DND-41 (cell line): ENCODE results near the gene JMJD6.

ENCODE experiments used
- ATAC-seq: fragments of 200-7000 bp; cut with Tn5 transposase; 3 replicates; pipeline ENCODE4 v1.9.1; 2021; ENCODE audit warnings: low read depth; ENCODE audit not compliant: insufficient read depth
- DNase-seq: peaks from one replicate; pipeline ENCODE4 v3.0.0-alpha.2; 2020
- H2AFZ ChIP-seq: 2 replicates; pipeline ENCODE4 v1.6.0; 2012; ENCODE audit warnings: low read depth, low read length
- H3K27ac ChIP-seq: 2 replicates; pipeline ENCODE4 v1.5.1; 2012; ENCODE audit warnings: low read length, inconsistent platforms
- H3K27me3 ChIP-seq: fragments of 200-600 bp; sonication (generic); 2 replicates; pipeline ENCODE4 v1.6.0; 2012; ENCODE audit warnings: low read length, mild to moderate bottlenecking, inconsistent platforms; ENCODE audit not compliant: insufficient read depth, poor library complexity
- H3K36me3 ChIP-seq: 2 replicates; pipeline ENCODE4 v1.5.1; 2012; ENCODE audit warnings: low read length, inconsistent platforms; ENCODE audit not compliant: insufficient read depth
- H3K4me1 ChIP-seq: 2 replicates; pipeline ENCODE4 v1.5.1; 2012; ENCODE audit warnings: mild to moderate bottlenecking, low read length; ENCODE audit not compliant: insufficient read depth
- H3K4me2 ChIP-seq: 2 replicates; pipeline ENCODE4 v1.6.0; 2012; ENCODE audit warnings: mild to moderate bottlenecking, moderate library complexity, low read length, inconsistent platforms; ENCODE audit not compliant: insufficient read depth
- H3K4me3 ChIP-seq, 2 experiments: fragments of 200-600 bp in 1 of 2; shearing (Covaris generic) in 1 of 2; 2 replicates each; pipeline ENCODE4 v1.5.1; 2012 to 2016; ENCODE audit warnings: inconsistent platforms in 2 of 2, low read length in 2 of 2, mild to moderate bottlenecking in 2 of 2, low read depth in 1 of 2, moderate library complexity in 1 of 2
- H3K79me2 ChIP-seq: 2 replicates; pipeline ENCODE4 v1.6.0; 2012; ENCODE audit warnings: low read length, inconsistent platforms; ENCODE audit not compliant: insufficient read depth
- H3K9ac ChIP-seq: 2 replicates; pipeline ENCODE4 v1.6.0; 2012; ENCODE audit warnings: low read depth, mild to moderate bottlenecking, inconsistent platforms, low read length, moderate library complexity
- H3K9me3 ChIP-seq: 2 replicates; pipeline ENCODE4 v1.5.1; 2012; ENCODE audit warnings: low read length, moderate library complexity, mild to moderate bottlenecking, inconsistent platforms; ENCODE audit not compliant: insufficient read depth, severe bottlenecking
- H4K20me1 ChIP-seq: 2 replicates; pipeline ENCODE4 v1.6.0; 2012; ENCODE audit warnings: low read length; ENCODE audit not compliant: insufficient read depth
- CTCF ChIP-seq: IDR thresholded peaks from 2 replicates; pipeline ENCODE4 v1.5.1; 2012; ENCODE audit warnings: borderline replicate concordance, low read length, moderate library complexity, mild to moderate bottlenecking; ENCODE audit not compliant: poor library complexity, severe bottlenecking; ENCODE audit errors: extremely low read depth
- EZH2 ChIP-seq: IDR thresholded peaks from 3 replicates; pipeline ENCODE4 v1.6.1; 2012; ENCODE audit warnings: borderline replicate concordance, low read depth, mild to moderate bottlenecking, moderate library complexity, low read length, inconsistent platforms; ENCODE audit not compliant: severe bottlenecking

JMJD6 gene

DNA sequence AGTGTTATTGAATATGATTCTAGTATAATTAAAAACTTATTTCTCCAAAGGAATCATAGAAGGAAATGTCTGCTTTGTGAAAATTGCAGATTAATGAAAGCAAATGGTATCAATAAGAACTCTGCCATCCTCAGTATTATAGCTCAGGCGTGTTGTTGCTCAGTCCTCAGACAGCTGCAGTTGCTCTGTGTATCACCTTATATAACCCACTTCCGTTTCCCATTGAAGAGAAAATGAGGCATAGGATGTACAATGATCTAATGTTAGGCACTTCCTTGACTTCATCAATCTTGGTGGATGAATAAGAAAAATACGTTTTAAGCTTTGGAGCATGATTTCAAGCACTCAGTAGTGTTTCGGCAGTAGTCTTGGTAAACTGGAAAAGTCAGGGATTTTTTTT lies 25.6 kb upstream of the JMJD6 start:
- Histone ChIP-seq H3K27me3 (no peaks in the 10 kb centered on the region), H2AFZ (0 out of 2 replicates have a peak overlapping the region, but pooled peaks have one; percentile 47), H3K36me3 (peaks cover 25% of the 10 kb centered on the region), H3K4me2 (peak overlapping the region; percentile 18), H3K9me3 (no peaks in the 10 kb centered on the region), H3K9ac (peak overlapping the region; percentile 29), H3K4me1 (peaks cover 32% of the 10 kb centered on the region), H3K27ac (peak overlapping the region; percentile 78), H4K20me1 (no peaks in the 10 kb centered on the region), H3K79me2 (peaks cover 4% of the 10 kb centered on the region), H3K4me3 (no peak overlapping the region)
- DNase-seq: peak; percentile 48
- no peak for TF ChIP-seq CTCF
- TF ChIP-seq EZH2: no peak
- ATAC-seq: peak; percentile 98

- TF ChIP-seq EZH2: no peak
- no peak for TF ChIP-seq CTCF
- peaks cover 32% of the 10 kb centered on the region for H3K4me1 ChIP-seq
These were observed 25.1 kb upstream of the JMJD6 start for GRCh38 chr17:76751416-76751993.

GRCh38 chr17:76748657-76749056 lies 22.3 kb upstream of the JMJD6 start:
- no peak overlapping the region for H3K4me2 ChIP-seq
- H3K27ac ChIP-seq: no peak overlapping the region
- H3K9ac ChIP-seq: no peak overlapping the region
- ATAC-seq (no peak), DNase-seq (no peak)
- no peaks in the 10 kb centered on the region for H3K9me3 ChIP-seq
- no peaks in the 10 kb centered on the region for H3K27me3 ChIP-seq
- peaks cover 26% of the 10 kb centered on the region for H3K4me1 ChIP-seq
- peaks cover 33% of the 10 kb centered on the region for H3K36me3 ChIP-seq
- H3K4me3 ChIP-seq: no peak overlapping the region
- peaks cover 4% of the 10 kb centered on the region for H3K79me2 ChIP-seq
- TF ChIP-seq CTCF (no peak), EZH2 (no peak)
- H4K20me1 ChIP-seq: no peaks in the 10 kb centered on the region
- no peak overlapping the region for H2AFZ ChIP-seq

More at GRCh38 chr17:76751416-76751993, 25.1 kb upstream of the JMJD6 start:
- no peaks in the 10 kb centered on the region for H3K27me3 ChIP-seq
- H3K36me3 ChIP-seq: peaks cover 24% of the 10 kb centered on the region
- H3K27ac ChIP-seq: peak overlapping the region; percentile 78
- H3K4me2 ChIP-seq: peak overlapping the region; percentile 18; the same call in 1 of the 2 replicates
- ATAC-seq (peak; percentile 41), DNase-seq (no peak)
- H3K79me2 ChIP-seq: peaks cover 4% of the 10 kb centered on the region
- no peaks in the 10 kb centered on the region for H3K9me3 ChIP-seq
- H3K9ac ChIP-seq: peak overlapping the region; percentile 35; the same call in 1 of the 2 replicates
- no peak overlapping the region for H3K4me3 ChIP-seq
- H4K20me1 ChIP-seq: no peaks in the 10 kb centered on the region
- 0 out of 2 replicates have a peak overlapping the region, but pooled peaks have one; percentile 47 for H2AFZ ChIP-seq
